ENCODE measurements around the gene SKI.
"Not testable (repeated sequence)": the region's sequence is repeated elsewhere in the genome, so short reads cannot be mapped to it uniquely, and the experiment has no call there.

SKI gene

GRCh38 chr1:2260917-2261316 lies 32.8 kb downstream of the SKI start:
- DNase-seq (ENCODE audit: low read depth), result no peak

DNA sequence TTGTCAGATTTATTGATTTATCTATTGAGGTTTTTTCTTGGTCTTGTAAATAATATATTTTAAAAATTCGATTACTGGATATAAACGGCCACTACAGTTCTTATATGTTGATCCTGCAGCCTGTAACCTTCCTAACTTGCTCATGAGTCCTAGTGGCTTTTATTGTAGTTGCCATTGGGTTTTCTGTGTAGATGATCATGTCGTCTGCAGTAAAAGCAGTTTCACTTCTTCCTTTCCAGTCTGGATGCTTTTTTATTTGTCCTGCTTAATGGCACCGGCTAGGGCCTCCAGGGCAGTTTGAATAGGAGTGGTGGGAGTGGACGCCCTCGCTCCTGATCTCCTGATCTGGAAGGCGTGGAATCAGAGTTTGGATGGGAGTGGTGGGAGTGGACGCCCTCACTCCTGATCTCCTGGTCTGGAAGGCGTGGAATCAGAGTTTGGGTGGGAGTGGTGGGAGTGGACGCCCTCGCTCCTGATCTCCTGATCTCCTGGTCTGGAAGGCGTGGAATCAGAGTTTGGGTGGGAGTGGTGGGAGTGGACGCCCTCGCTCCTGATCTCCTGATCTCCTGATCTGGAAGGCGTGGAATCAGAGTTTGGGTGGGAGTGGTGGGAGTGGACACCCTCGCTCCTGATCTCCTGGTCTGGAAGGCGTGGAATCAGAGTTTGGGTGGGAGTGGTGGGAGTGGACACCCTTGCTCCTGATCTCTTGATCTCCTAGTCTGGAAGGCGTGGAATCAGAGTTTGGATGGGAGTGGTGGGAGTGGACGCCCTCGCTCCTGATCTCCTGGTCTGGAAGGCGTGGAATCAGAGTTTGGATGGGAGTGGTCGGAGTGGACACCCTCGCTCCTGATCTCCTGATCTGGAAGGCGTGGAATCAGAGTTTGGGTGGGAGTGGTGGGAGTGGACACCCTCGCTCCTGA lies 33.6 kb downstream of the SKI start:
- DNase-seq (ENCODE audit: low read depth), result not testable (repeated sequence)

DNA sequence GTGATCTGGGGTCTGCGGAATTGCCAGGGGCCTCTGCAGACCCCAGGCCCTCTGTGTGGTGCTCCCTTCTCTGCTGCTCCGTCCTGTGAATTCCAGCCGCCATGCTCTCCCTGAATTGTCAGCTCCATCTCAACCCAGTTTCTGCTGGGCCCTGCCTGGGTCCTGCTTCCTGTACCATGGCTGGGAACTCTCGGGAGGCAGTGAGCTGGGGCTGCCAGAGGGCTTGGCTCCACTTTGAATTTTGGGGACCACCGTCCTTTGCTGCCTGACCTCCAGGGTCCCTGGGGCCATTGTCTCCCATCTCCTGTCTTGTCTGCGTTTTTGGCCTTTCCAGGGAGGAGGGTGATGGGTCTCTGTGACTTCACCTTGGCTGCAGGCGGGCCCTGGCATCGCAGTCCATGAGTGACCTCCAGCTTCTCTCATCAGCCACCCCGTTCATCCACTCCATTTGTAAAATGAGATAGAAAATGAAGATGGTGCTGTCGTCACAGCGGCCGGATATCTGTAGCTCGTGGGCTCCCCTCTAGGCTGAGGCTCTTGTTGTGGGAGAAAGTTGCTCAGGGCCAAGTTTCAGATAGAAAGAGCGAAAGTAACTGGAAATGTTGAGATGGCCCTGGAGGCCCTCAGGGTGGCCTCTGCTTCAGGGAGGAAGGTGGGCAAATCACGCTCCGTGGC lies 38.3 kb downstream of the SKI start:
- DNase-seq (ENCODE audit: low read depth), result no peak

- no peak for DNase-seq (ENCODE audit: low read depth)
These were observed 39.1 kb downstream of the SKI start for GRCh38 chr1:2267051-2267830.

- no peak for DNase-seq (ENCODE audit: low read depth)
These were observed 39.7 kb downstream of the SKI start for GRCh38 chr1:2267862-2268261.

- no peak for DNase-seq (ENCODE audit: low read depth)
These were observed 40.4 kb downstream of the SKI start for GRCh38 chr1:2268285-2269056.

DNA sequence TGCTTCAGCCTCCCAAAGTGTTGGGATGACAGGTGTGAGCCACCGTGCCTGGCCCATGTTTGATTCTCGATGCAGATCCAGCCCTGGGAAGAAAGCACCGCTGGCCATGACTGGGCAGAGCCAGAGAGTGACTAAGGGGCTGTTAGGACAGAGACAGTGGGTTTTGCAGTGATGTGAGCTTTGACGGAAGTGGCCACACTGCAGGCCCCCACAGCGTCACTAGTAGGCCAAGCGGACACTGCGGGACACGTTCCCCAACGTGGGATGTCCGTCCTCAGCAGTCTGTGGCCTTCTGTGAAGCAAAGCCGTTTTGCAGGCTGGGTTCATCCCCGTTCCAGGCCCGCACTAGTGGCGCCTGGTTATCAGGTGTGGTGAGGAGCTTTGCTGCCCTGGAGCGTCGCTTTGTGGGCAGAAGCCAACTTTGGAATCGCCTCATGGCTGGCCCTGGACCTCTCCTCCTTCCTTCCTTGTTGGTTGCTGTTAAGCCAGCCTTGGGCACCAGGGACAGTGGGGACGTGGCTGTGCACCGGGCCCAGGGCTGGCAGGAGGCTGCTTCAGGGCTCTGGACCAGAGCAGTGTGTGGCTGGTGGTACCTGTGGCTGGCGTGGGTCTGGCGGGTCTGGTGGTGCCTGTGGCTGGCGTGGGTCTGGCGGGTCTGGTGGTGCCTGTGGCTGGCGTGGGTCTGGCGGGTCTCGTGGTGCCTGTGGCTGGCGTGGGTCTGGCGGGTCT lies 41.2 kb downstream of the SKI start:
- DNase-seq (ENCODE audit: low read depth), result no peak

GRCh38 chr1:2269922-2270259 lies 41.8 kb downstream of the SKI start:
- DNase-seq (ENCODE audit: low read depth), result no peak

DNA sequence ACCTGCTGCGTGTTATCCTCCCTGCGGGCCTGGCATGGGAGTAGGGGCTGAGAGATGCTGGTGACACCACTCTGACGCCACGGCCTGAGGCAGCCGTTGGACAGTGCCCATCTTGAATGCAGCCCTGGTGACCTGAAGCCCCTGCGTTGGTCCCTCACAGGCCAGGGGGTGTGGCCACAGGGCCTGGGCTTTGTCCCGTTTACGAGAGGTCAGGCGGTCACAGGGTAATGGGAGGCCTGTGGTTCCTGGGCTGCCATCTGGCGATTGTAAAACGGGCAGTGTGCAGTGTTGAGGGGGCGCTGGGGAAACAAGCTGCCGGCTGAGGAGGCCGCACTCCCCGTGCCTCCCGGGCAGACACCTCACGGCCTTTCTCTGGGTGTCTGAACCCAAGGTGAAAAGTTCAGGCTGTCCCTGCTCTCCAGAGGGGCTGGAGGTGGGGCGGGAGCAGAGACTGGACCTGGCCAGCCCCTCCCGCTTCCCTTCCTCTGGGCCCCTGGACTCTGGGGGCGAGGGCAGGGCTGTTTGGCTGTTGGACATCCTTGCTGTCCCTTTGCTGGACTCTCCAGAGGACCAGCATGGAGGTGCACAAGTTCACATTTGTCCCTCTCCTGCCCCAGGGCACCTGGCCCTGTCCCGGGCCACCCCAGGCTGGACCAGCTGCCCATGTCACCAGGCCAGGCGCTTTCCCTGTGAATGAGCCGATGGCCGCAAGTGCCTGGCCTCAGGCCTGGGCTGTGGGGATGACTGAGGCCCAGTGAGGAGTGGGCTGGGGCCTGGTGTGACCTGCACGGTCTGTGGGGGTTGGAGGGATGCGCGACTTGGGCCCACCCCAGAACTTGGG lies 42.4 kb downstream of the SKI start:
- DNase-seq (ENCODE audit: low read depth), result no peak

GRCh38 chr1:2271211-2271721 lies 43.1 kb downstream of the SKI start:
- no peak for DNase-seq (ENCODE audit: low read depth)

GRCh38 chr1:2271841-2272655 lies 43.9 kb downstream of the SKI start:
- no peak for DNase-seq (ENCODE audit: low read depth)

DNA sequence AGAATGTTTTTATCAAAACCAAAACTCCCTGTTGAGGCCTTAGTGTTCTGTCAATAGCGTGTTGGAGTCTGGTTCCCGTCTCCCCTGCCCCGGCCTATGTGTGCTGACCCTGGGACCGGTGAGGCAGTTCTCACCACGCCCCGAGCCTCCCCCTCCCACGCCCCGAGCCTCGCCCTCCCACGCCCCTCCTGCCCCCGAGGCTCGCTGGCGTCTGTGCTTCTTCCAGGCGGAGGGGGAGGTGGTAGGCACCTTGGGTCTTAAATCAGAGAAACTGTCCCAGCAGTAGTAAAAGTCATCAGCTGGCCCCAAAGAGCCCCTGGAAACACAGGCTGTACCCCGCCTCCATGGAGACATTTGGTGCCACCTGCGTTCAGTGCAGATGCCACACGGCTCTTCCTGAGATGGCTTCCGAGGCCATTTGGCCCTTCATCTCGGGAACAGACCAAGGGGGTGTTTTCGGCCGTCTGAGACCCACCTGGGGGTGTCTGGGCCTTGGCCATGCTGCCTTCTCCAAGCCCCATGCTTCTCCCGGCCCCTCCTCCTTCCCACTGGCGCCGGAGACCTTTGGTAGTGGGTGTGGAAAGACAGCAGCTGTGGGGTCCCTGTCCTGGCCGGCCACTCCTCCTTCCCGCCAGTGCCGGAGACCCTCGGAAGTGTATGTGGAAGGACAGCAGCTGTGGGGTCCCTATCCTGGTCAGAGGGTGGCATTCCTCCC lies 44.7 kb downstream of the SKI start:
- DNase-seq (ENCODE audit: low read depth), result no peak

- no peak for DNase-seq (ENCODE audit: low read depth)
These were observed 45.4 kb downstream of the SKI start for GRCh38 chr1:2273401-2274090.

DNA sequence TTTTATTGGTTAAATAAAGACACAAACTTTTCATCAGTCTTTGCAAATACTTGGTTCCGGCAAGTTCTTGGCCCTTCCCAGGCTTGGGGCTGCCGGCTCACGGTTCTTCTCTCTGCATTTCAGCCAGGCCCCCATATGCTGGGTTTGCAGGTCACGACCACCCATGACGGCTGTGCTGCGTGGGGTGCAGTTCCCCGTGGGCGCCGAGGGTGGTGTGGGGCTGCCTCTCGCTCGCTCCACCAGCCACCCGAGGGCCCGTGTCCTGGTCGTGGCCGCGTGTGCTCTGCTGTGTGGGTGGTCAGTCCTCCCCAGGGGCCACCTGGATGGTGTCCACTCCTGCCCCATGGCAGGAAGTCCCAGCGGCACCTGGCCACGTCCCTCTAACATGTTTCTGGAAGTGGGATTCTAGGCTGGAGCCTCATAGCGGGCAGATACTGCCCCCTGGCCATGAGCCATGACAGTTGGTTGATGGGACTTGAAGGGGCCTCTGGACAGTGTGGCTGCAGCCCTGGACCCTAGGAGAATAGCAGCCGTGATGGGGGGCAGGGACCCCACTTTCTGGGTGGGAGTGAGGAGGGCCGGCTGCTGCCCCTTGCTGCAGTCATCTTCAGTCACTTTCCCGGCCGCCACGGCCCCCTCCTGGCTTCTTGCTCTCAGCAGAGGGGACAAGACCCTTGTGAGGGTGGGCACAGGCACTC lies 46.3 kb downstream of the SKI start:
- DNase-seq (ENCODE audit: low read depth), result no peak

- DNase-seq (ENCODE audit: low read depth), result no peak
These were observed 46.9 kb downstream of the SKI start for GRCh38 chr1:2274929-2275475.

GRCh38 chr1:2275796-2276536 lies 47.8 kb downstream of the SKI start:
- DNase-seq (ENCODE audit: low read depth), result no peak

Data from stimulated activated CD8-positive, alpha-beta memory T cell treated with anti-CD3 and anti-CD28 coated beads, Interleukin-12 subunit alpha, Interleukin-12 subunit beta, amount 100 ng/mL, for 1 hour (primary cell).